Astrocyte (in vitro differentiated cells and primary cell): ENCODE data around the gene NTRK3. TPM values are rescaled to one million over a fixed set of nuclear protein-coding genes. Genes with fewer than 3 reads are reported as not detected.

Experiments
- DNase-seq: peaks from one replicate; pipeline ENCODE4 v3.0.0-alpha.2; 2010; ENCODE audit warnings: low read depth
- FAIRE-seq: peaks from 2 replicates; lab custom pipeline; 2011; peaks lifted over from hg19 to GRCh38; lab: Jason Lieb, UNC
- H2AFZ ChIP-seq: 2 replicates; pipeline ENCODE4 v1.6.0; 2012; ENCODE audit warnings: low read depth, low read length, inconsistent platforms
- H3K27ac ChIP-seq: 2 replicates; pipeline ENCODE4 v1.5.1; 2011; ENCODE audit warnings: low read depth, low read length, inconsistent platforms
- H3K27me3 ChIP-seq: 2 replicates; pipeline ENCODE4 v1.6.0; 2011; ENCODE audit warnings: low read length, inconsistent platforms; ENCODE audit not compliant: insufficient read depth
- H3K36me3 ChIP-seq: 2 replicates; pipeline ENCODE4 v1.5.1; 2011; ENCODE audit warnings: low read length, inconsistent platforms; ENCODE audit not compliant: insufficient read depth
- H3K4me1 ChIP-seq: 2 replicates; pipeline ENCODE4 v1.5.1; 2011; ENCODE audit warnings: low read length, inconsistent platforms; ENCODE audit not compliant: insufficient read depth
- H3K4me2 ChIP-seq: 2 replicates; pipeline ENCODE4 v1.6.0; 2012; ENCODE audit warnings: low read length, inconsistent platforms
- H3K4me3 ChIP-seq: 2 replicates; pipeline ENCODE4 v1.5.1; 2011; ENCODE audit warnings: low read depth, mild to moderate bottlenecking, low read length, inconsistent platforms; ENCODE audit not compliant: insufficient read depth
- H3K79me2 ChIP-seq: 2 replicates; pipeline ENCODE4 v1.6.0; 2012; ENCODE audit warnings: mild to moderate bottlenecking, low read length, inconsistent platforms; ENCODE audit not compliant: insufficient read depth
- H3K9ac ChIP-seq: 2 replicates; pipeline ENCODE4 v1.6.0; 2012; ENCODE audit warnings: mild to moderate bottlenecking, low read length, inconsistent platforms
- H3K9me3 ChIP-seq: 2 replicates; pipeline ENCODE4 v1.5.1; 2012; ENCODE audit warnings: low read depth, mild to moderate bottlenecking, low read length, inconsistent platforms; ENCODE audit not compliant: insufficient read depth
- H4K20me1 ChIP-seq: 2 replicates; pipeline ENCODE4 v1.6.0; 2012; ENCODE audit warnings: low read length, inconsistent platforms; ENCODE audit not compliant: insufficient read depth
- H3K27ac Mint-ChIP-seq: one replicate; pipeline ENCODE4 v1.8.0; 2021; ENCODE audit warnings: mild to moderate bottlenecking, mixed read lengths; ENCODE audit not compliant: unreplicated experiment
- H3K27me3 Mint-ChIP-seq: one replicate; pipeline ENCODE4 v1.8.0; 2021; ENCODE audit warnings: low read depth, mixed read lengths; ENCODE audit not compliant: unreplicated experiment
- H3K36me3 Mint-ChIP-seq: one replicate; pipeline ENCODE4 v1.8.0; 2021; ENCODE audit warnings: low read depth, mixed read lengths; ENCODE audit not compliant: unreplicated experiment
- H3K4me1 Mint-ChIP-seq: one replicate; pipeline ENCODE4 v1.8.0; 2021; ENCODE audit warnings: low read depth, mixed read lengths; ENCODE audit not compliant: unreplicated experiment
- H3K4me3 Mint-ChIP-seq: one replicate; pipeline ENCODE4 v1.8.0; 2021; ENCODE audit warnings: mild to moderate bottlenecking, moderate library complexity, mixed read lengths; ENCODE audit not compliant: unreplicated experiment
- H3K9me3 Mint-ChIP-seq: one replicate; pipeline ENCODE4 v1.8.0; 2021; ENCODE audit warnings: mild to moderate bottlenecking, mixed read lengths; ENCODE audit not compliant: unreplicated experiment
- EZH2 ChIP-seq: IDR thresholded peaks from 2 replicates; pipeline ENCODE4 v1.6.1; 2012; ENCODE audit warnings: mild to moderate bottlenecking, low read length, inconsistent platforms; ENCODE audit not compliant: insufficient read depth
- total RNA-seq: library from RNA; stranded (reverse); gene quantifications from 2 replicates; pipeline ENCODE4 v1.2.1, GENCODE V29; 2021
- TF ChIP-seq, protein P1 (sequence below): IDR thresholded peaks from 2 replicates; pipeline ENCODE4 v1.5.1; 2011; ENCODE audit warnings: low read depth, mild to moderate bottlenecking, inconsistent platforms, low read length, moderate library complexity; ENCODE audit not compliant: insufficient read depth

Gene NTRK3
- total RNA-seq, 1 donor from 2014 or later: 12.9 TPM

GRCh38 chr15:88108991-88109390, 147.5 kb downstream of the NTRK3 start:
- H3K27ac ChIP-seq: no peak overlapping the region
- H3K9me3 ChIP-seq: no peaks in the 10 kb centered on the region
- no peaks in the 10 kb centered on the region for H4K20me1 ChIP-seq
- Mint-ChIP-seq H3K4me3 (no peak overlapping the region), H3K27ac (no peak overlapping the region), H3K36me3 (peaks cover 1% of the 10 kb centered on the region), H3K4me1 (peaks cover 4% of the 10 kb centered on the region), H3K27me3 (peaks cover 16% of the 10 kb centered on the region), H3K9me3 (no peaks in the 10 kb centered on the region)
- H3K27me3 ChIP-seq: no peaks in the 10 kb centered on the region
- H3K36me3 ChIP-seq: no peaks in the 10 kb centered on the region
- TF ChIP-seq, protein P1, sequence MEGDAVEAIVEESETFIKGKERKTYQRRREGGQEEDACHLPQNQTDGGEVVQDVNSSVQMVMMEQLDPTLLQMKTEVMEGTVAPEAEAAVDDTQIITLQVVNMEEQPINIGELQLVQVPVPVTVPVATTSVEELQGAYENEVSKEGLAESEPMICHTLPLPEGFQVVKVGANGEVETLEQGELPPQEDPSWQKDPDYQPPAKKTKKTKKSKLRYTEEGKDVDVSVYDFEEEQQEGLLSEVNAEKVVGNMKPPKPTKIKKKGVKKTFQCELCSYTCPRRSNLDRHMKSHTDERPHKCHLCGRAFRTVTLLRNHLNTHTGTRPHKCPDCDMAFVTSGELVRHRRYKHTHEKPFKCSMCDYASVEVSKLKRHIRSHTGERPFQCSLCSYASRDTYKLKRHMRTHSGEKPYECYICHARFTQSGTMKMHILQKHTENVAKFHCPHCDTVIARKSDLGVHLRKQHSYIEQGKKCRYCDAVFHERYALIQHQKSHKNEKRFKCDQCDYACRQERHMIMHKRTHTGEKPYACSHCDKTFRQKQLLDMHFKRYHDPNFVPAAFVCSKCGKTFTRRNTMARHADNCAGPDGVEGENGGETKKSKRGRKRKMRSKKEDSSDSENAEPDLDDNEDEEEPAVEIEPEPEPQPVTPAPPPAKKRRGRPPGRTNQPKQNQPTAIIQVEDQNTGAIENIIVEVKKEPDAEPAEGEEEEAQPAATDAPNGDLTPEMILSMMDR: no peak
- TF ChIP-seq EZH2: no peak
- H3K4me3 ChIP-seq: no peak overlapping the region
- H3K79me2 ChIP-seq: no peaks in the 10 kb centered on the region
- no peak overlapping the region for H3K9ac ChIP-seq
- H2AFZ ChIP-seq: no peak overlapping the region
- DNase-seq (no peak), FAIRE-seq (no peak)
- no peaks in the 10 kb centered on the region for H3K4me1 ChIP-seq
- H3K4me2 ChIP-seq: no peak overlapping the region

DNA sequence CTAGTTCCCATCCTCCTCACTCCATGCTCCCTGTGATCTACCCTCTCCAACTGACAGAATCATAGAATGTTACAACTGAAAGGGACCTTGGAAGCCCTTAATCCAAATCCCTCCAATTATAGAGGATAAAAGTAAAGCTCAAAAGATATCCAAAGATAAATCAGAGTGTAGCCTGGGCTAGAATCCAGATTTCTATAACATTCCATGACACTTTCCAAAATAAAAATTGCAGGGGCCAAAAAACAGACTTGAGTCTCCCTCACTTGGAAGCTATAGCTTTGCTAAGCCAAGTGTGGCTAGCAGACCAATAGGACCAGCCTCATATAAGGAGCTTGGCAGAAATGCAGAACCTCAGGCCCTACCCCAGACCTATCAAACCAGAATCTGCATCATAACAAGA, 148.1 kb downstream of the NTRK3 start:
- Histone ChIP-seq H3K9me3 (no peaks in the 10 kb centered on the region), H3K4me3 (no peak overlapping the region), H3K27ac (no peak overlapping the region), H4K20me1 (no peaks in the 10 kb centered on the region), H3K36me3 (no peaks in the 10 kb centered on the region), H3K4me2 (no peak overlapping the region), H3K9ac (no peak overlapping the region), H3K4me1 (no peaks in the 10 kb centered on the region), H3K27me3 (no peaks in the 10 kb centered on the region), H2AFZ (no peak overlapping the region), H3K79me2 (no peaks in the 10 kb centered on the region)
- TF ChIP-seq, protein P1: no peak
- TF ChIP-seq EZH2: no peak
- H3K36me3 Mint-ChIP-seq: peaks cover 1% of the 10 kb centered on the region
- FAIRE-seq (no peak), DNase-seq (no peak)
- no peak overlapping the region for H3K4me3 Mint-ChIP-seq
- H3K9me3 Mint-ChIP-seq: no peaks in the 10 kb centered on the region
- H3K27me3 Mint-ChIP-seq: peaks cover 16% of the 10 kb centered on the region
- no peaks in the 10 kb centered on the region for H3K4me1 Mint-ChIP-seq
- no peak overlapping the region for H3K27ac Mint-ChIP-seq

DNA sequence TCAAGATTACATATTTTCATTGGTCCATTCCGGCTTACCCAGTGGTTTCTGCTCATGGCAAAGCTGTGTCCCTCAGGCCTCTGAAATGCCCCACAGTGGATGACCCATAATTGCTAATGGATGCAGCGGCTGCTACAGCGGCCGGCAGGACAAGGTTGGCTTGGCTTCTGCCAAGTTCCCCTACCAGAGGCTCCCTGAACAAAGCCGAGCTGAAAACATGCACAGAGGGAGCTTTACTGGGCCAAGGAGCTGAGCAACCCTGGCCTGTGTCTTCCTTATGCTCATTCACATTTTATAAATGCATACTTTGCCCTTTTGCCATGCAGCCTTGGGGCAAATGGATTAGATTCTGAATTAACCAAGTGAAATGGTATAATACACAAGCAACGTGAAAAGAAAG, 150.5 kb downstream of the NTRK3 start:
- H3K27ac Mint-ChIP-seq: no peak overlapping the region
- no peaks in the 10 kb centered on the region for H3K4me1 Mint-ChIP-seq
- no peaks in the 10 kb centered on the region for H3K4me1 ChIP-seq
- peaks cover 16% of the 10 kb centered on the region for H3K27me3 Mint-ChIP-seq
- H3K9ac ChIP-seq: no peak overlapping the region
- no peak for DNase-seq
- H3K27me3 ChIP-seq: no peaks in the 10 kb centered on the region
- no peaks in the 10 kb centered on the region for H3K79me2 ChIP-seq
- H4K20me1 ChIP-seq: no peaks in the 10 kb centered on the region
- H3K36me3 ChIP-seq: no peaks in the 10 kb centered on the region
- H3K4me2 ChIP-seq: no peak overlapping the region
- no peaks in the 10 kb centered on the region for H3K9me3 ChIP-seq
- no peak overlapping the region for H3K27ac ChIP-seq
- no peaks in the 10 kb centered on the region for H3K9me3 Mint-ChIP-seq
- no peak overlapping the region for H2AFZ ChIP-seq
- no peak overlapping the region for H3K4me3 Mint-ChIP-seq
- no peak for FAIRE-seq
- TF ChIP-seq EZH2: no peak
- TF ChIP-seq, protein P1: no peak
- H3K36me3 Mint-ChIP-seq: peaks cover 1% of the 10 kb centered on the region
- H3K4me3 ChIP-seq: no peak overlapping the region
